Measurements from ENCODE around the gene GPI.
"Not testable (repeated sequence)": the region's sequence is repeated elsewhere in the genome, so short reads cannot be mapped to it uniquely, and the experiment has no call there.

GPI gene

GRCh38 chr19:34368338-34368737, 3.3 kb downstream of the GPI start:
- no peak for DNase-seq

- DNase-seq, result not testable (repeated sequence)
Measured at GRCh38 chr19:34369166-34369565, 4.2 kb downstream of the GPI start.

- no peak for DNase-seq
Measured at GRCh38 chr19:34370117-34370516, 5.1 kb downstream of the GPI start.

GRCh38 chr19:34370983-34371382, 6.0 kb downstream of the GPI start:
- DNase-seq, result no peak

DNA sequence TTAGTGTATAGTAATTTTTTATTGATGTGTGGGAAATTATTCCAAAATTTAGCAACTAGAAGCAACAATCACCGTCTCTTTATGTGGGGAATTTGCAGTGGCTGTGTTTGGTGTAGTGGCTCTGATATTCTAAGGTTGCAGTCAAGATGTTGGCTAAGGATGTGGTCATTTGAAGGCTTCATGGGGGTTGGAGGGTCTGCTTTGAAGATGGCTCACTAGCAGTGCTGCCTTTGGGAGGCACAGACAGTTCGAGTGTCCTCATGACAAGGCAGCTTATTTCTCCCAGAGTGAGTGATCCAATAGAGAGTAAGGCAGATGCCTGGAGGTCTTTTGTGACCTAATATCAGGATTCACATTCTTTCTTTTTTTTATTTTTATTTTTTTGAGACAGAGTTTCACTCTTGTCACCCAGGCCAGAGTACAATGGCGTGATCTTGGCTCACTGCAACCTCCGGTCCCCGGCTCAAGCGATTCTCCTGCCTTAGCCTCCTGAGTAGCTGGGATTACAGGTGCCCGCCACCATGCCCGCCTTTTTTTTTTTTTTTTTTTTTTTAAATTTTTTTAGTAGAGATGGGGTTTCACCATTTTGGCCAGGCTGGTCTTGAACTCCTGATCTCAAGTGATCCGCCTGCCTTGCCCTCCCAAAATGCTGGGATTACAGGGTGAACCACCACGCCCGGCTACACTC, 8.7 kb downstream of the GPI start:
- DNase-seq, result no peak

- no peak for DNase-seq
Measured at GRCh38 chr19:34375598-34375997, 10.6 kb downstream of the GPI start.

DNA sequence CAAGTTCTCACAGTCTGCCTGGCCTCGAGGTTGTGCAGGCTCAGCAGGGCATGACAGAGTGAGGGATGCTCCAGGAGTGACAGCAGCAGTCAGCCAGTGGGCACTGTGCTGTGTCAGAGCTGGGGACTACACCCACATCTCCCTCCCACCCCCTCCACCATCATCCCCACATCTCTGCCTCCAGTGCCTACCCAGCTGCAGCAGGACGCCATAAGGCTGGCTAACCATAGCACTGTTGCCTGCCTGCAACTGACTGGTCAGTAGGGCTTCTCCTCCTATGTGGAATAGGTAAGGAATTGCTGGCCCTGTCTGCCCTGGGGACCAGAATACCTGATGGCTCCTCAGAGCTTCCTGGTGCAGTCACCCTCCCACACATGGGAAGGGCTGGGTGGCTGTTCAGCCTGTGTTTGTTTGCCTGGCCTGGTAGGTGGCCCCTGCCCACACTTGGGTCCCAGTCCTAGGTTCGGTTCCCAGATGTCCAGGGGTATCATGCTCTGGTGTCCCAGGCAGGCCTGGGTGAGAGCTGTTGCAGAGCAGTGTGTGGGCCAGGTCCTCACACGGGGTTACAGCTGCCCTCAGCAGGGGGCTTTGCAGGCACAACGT, 15.7 kb downstream of the GPI start:
- DNase-seq, result no peak

- no peak for DNase-seq
Measured at GRCh38 chr19:34381399-34382251, 16.6 kb downstream of the GPI start.

- no peak for DNase-seq
Measured at GRCh38 chr19:34382471-34382870, 17.5 kb downstream of the GPI start.

GRCh38 chr19:34383599-34383998, 18.6 kb downstream of the GPI start:
- no peak for DNase-seq

DNA sequence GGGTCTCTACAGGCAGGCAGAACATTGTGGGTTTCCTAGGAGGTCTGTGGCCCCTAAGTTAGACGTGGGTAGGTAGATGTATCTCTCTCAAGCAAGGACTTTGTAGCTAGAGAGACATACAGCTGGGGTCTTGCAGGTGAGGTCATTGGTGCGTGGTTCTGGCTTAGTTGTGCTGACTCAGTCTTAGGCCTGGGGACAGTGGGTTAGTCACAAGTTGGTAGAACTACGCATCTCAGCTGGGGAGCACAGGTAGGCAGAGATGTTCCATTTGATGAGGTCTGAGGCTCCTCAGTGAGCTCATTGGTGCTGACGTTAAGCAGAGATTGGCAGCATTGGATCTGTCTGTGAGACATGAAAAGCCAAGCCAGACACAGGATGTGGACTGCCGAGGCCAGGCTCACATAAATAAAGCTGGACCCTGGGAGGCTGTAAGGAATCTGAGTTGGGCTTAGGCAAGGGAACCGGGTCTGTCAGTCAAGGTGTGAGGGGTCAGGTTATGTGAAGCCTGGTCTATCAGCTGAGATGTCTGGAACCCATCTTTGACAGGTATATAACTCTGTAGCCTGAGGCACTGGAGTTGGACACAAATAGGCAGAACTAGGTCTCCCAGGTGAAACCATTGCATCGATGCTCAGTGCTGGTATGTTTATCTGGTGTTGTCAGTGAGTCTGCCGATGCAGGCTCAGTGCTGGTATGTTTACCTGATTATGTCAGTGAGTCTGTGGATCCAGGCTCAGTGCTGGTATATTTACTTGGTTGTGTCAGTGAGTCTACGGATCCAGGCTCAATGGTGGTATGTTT, 21.8 kb downstream of the GPI start:
- no peak for DNase-seq

GRCh38 chr19:34387446-34387810, 22.4 kb downstream of the GPI start:
- DNase-seq, result no peak

- DNase-seq, result not testable (repeated sequence)
Measured at GRCh38 chr19:34388745-34389144, 23.7 kb downstream of the GPI start.

GRCh38 chr19:34391813-34392212, 26.8 kb downstream of the GPI start:
- DNase-seq, result no peak

DNA sequence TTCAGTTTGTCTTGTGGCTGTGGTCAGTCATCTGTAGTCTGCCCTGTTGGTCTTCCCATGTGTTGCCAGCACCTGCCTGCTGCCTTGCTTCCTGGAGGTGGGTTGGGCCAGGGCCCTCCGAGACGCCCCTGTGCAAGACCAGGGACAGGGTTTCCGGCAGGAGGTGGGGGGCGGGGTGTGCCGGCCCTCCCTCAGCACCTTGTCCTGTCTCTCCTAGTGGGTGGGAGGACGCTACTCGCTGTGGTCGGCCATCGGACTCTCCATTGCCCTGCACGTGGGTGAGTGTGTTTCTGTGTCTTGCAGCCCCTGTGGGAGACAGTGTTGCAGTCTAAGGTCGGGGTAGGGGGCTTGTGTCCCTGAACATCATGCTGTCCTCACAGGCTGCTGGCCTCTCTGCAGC, 28.0 kb downstream of the GPI start:
- no peak for DNase-seq

DNA sequence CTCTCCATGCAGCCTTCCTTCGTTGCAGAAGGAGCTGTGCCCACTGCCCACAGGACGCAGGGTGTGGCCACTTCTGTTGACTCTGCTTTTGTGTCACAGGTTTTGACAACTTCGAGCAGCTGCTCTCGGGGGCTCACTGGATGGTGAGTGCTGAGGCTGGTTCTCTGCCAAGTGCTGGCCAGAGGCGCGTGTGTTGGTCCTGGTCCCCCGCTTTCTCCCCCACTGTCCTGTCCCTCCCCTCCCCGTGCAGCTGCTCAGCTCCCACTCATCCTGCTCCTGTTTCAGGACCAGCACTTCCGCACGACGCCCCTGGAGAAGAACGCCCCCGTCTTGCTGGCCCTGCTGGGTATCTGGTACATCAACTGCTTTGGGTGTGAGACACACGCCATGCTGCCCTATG, 28.6 kb downstream of the GPI start:
- DNase-seq, result no peak

DNA sequence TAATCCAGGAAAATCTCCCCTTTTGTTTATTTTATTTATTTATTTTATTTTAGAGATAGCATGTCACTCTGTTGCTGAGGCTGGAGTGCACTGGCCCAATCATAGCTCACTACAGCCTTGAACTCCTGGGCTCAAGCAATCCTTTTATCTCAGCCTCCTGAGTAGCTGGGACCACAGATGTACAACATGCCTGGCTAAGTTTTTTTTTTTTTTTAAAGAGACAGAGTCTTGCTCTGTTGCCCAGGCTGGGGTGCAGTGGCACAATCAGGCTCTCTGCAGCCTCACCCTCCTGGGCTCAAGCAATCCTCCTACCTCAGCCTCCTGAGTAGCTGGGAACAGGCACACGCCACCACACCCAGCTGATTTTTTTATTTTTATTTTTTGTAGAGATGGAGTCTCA, 32.9 kb downstream of the GPI start:
- DNase-seq, result no peak

- DNase-seq, result no peak
Measured at GRCh38 chr19:34399886-34400285, 34.9 kb downstream of the GPI start.

- not testable (repeated sequence) for DNase-seq
Measured at GRCh38 chr19:34400844-34401243, 35.8 kb downstream of the GPI start.

- DNase-seq, result no peak
Measured at GRCh38 chr19:34402074-34402600, 37.1 kb downstream of the GPI start.

DNA sequence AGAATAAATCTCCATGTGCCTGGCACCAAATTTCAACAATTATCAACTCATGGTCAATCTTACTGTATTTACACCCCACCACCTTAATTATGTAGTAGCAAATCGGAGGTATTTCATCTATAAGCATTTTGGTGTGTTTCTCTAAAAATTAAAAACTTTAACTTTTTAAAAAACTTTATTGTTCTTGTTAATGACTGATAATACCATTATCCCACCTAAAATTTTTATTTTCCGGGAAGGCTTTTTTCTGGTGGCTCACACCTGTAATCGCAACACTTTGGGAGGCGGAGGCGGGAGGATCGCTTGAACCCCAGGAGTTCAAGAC, 38.8 kb downstream of the GPI start:
- DNase-seq, result no peak

DNA sequence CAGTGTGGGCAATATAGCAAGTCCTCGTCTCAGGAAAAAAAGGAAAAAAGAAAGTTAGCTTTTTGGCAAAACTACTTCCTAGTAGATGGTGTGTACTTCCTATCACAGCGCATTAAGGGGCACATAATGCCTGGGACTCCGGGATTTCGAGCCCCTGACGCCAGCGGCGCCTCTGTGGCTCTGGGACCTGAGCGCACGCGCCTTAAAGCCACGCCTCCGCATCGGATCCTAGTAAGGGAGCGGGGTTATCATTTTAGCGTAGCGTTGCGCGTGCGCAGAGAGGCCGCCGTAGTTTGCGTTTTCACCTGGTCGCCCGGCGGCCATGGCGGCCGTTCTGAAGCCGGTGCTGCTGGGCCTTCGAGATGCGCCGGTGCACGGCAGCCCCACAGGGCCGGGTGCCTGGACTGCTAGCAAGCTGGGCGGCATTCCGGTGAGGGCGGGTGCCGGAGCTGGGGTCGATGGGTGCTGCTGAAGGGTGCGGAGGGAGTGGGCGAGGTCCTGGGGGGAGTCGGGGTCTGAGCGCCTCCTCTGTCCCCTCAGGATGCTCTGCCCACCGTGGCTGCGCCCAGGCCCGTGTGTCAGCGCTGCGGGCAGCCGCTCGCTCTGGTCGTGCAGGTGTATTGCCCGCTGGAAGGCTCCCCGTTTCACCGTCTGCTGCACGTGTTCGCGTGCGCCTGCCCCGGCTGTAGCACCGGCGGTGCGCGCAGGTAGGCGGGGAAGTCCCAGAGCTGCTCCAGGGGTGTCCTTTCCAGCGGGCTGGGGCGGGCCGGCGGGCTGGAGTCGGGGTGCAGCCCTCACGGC, 39.3 kb downstream of the GPI start, which contains the start of gene PDCD2L:
Gene PDCD2L (plus strand): TSS at position 291 of the 801 bp plus-strand sequence. CDS start 32 bp downstream, at position 323.
- peak; percentile 89 for DNase-seq
